Suprapubic skin (tissue), 4 donors: ENCODE results near the gene STARD8.

Experiments used
- EP300 ChIP-seq: sonication (generic); formaldehyde crosslinking; IDR thresholded peaks from one replicate; pipeline ENCODE4 v1.6.1; 2017; ENCODE audit warnings: antibody characterized with exemption
- POLR2A ChIP-seq, 2 donors: fragments of 450-650 bp; IDR thresholded peaks; one replicate each; pipeline ENCODE4 v1.6.1; 2017; ENCODE audit warnings: antibody characterized with exemption in 2 of 2, mild to moderate bottlenecking in 2 of 2, moderate library complexity in 2 of 2
- POLR2AphosphoS5 ChIP-seq, 3 donors: sonication (generic); formaldehyde crosslinking; IDR thresholded peaks; one replicate each; pipeline ENCODE4 v1.6.1; 2017; ENCODE audit warnings: antibody characterized with exemption in 3 of 3
- TF ChIP-seq, protein P1 (sequence below), 2 donors: fragments of 200-600 bp in 1 of 2; fragments of 450-650 bp in 1 of 2; sonication (generic) in 1 of 2; IDR thresholded peaks; one replicate each; pipeline ENCODE4 v1.5.1; 2016 to 2019; ENCODE audit warnings: antibody characterized with exemption in 2 of 2, mild to moderate bottlenecking in 1 of 2, moderate library complexity in 1 of 2

- no peak for TF ChIP-seq EP300
- TF ChIP-seq POLR2AphosphoS5 (IDR thresholded peaks at IDR 0.05), result no peak
- no peak for TF ChIP-seq POLR2A (IDR thresholded peaks at IDR 0.05)
- TF ChIP-seq, protein P1, sequence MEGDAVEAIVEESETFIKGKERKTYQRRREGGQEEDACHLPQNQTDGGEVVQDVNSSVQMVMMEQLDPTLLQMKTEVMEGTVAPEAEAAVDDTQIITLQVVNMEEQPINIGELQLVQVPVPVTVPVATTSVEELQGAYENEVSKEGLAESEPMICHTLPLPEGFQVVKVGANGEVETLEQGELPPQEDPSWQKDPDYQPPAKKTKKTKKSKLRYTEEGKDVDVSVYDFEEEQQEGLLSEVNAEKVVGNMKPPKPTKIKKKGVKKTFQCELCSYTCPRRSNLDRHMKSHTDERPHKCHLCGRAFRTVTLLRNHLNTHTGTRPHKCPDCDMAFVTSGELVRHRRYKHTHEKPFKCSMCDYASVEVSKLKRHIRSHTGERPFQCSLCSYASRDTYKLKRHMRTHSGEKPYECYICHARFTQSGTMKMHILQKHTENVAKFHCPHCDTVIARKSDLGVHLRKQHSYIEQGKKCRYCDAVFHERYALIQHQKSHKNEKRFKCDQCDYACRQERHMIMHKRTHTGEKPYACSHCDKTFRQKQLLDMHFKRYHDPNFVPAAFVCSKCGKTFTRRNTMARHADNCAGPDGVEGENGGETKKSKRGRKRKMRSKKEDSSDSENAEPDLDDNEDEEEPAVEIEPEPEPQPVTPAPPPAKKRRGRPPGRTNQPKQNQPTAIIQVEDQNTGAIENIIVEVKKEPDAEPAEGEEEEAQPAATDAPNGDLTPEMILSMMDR (IDR thresholded peaks at IDR 0.05), result no peak
Observed at GRCh38 chrX:68757331-68757730, 109.9 kb downstream of the STARD8 start.
